T-helper 2 cell (primary cell): ENCODE results near the gene PRKAR1B.

Source experiments
- DNase-seq, 5 experiments: peaks; one replicate each; pipeline versions ENCODE4 v3.0.0 to v3.0.0-alpha.2; 2012 to 2022

The PRKAR1B gene

GRCh38 chr7:585229-585711 is 141.8 kb downstream of the PRKAR1B start:
- peak in 2 of 5 experiments; percentile 49 to 93 for DNase-seq

GRCh38 chr7:584820-585219 is 142.3 kb downstream of the PRKAR1B start:
- DNase-seq = no peak

- peak; percentile 66 to 98 (median 85) for DNase-seq
These were observed 143.0 kb downstream of the PRKAR1B start for GRCh38 chr7:584122-584465.

- DNase-seq = no peak
These were observed 143.5 kb downstream of the PRKAR1B start for GRCh38 chr7:583410-584121.

GRCh38 chr7:582931-583330 is 144.2 kb downstream of the PRKAR1B start:
- DNase-seq = peak in 1 of 5 experiments; percentile 61

- DNase-seq = no peak
These were observed 144.8 kb downstream of the PRKAR1B start for GRCh38 chr7:582081-582835.

GRCh38 chr7:578386-578785 is 148.7 kb downstream of the PRKAR1B start:
- DNase-seq = no peak

- DNase-seq = no peak
These were observed 149.2 kb downstream of the PRKAR1B start for GRCh38 chr7:577741-578370.

GRCh38 chr7:577278-577665 is 149.8 kb downstream of the PRKAR1B start:
- no peak for DNase-seq

GRCh38 chr7:576524-577277 is 150.4 kb downstream of the PRKAR1B start:
- DNase-seq = no peak

- no peak for DNase-seq
These were observed 151.4 kb downstream of the PRKAR1B start for GRCh38 chr7:575425-576366.

GRCh38 chr7:574661-575395 is 152.3 kb downstream of the PRKAR1B start:
- DNase-seq = no peak

GRCh38 chr7:573933-574381 is 153.1 kb downstream of the PRKAR1B start:
- no peak for DNase-seq

GRCh38 chr7:573269-573932 is 153.7 kb downstream of the PRKAR1B start:
- no peak for DNase-seq

GRCh38 chr7:572416-573268 is 154.4 kb downstream of the PRKAR1B start:
- DNase-seq = no peak

GRCh38 chr7:571718-572415 is 155.2 kb downstream of the PRKAR1B start:
- DNase-seq = no peak

GRCh38 chr7:571096-571717 is 155.9 kb downstream of the PRKAR1B start:
- DNase-seq = no peak

- no peak for DNase-seq
These were observed 156.3 kb downstream of the PRKAR1B start for GRCh38 chr7:570801-571070.
